Kidney (tissue), 14 donors: ENCODE data around the gene NLRC5. TPM values are rescaled to one million over a fixed set of nuclear protein-coding genes. Genes with fewer than 3 reads are reported as not detected.

Experiments used
- DNase-seq, 5 donors: peaks; one replicate each; pipeline ENCODE4 v3.0.0-alpha.2; 2013 to 2020
- FAIRE-seq: peaks from 2 replicates; lab custom pipeline; 2012; peaks lifted over from hg19 to GRCh38; lab: Jason Lieb, UNC
- H3K27ac ChIP-seq, 2 donors: one replicate each; pipeline ENCODE4 v1.7.0; 2013; ENCODE audit warnings: low read depth in 2 of 2, low read length in 2 of 2, inconsistent platforms in 1 of 2
- H3K27me3 ChIP-seq: one replicate; pipeline ENCODE4 v1.7.1; 2013; ENCODE audit warnings: low read length, inconsistent platforms; ENCODE audit not compliant: control insufficient read depth, insufficient read depth
- H3K36me3 ChIP-seq, 3 donors: one replicate each; pipeline versions ENCODE4 v1.7.0 to v1.7.1; 2013; ENCODE audit warnings: low read length in 3 of 3, control low read depth in 1 of 3, inconsistent platforms in 1 of 3; ENCODE audit not compliant: insufficient read depth in 3 of 3, control insufficient read depth in 2 of 3
- H3K4me1 ChIP-seq, 3 donors: one replicate each; pipeline versions ENCODE4 v1.7.0 to v1.7.1; 2013; ENCODE audit warnings: low read length in 3 of 3, inconsistent platforms in 1 of 3, low read depth in 1 of 3; ENCODE audit not compliant: control insufficient read depth in 2 of 3, insufficient read depth in 2 of 3
- H3K4me3 ChIP-seq, 3 donors: one replicate each; pipeline versions ENCODE4 v1.7.0 to v1.8.1; 2013; ENCODE audit warnings: low read length in 3 of 3, control low read depth in 1 of 3, inconsistent platforms in 1 of 3
- H3K9ac ChIP-seq, 3 donors: one replicate each; pipeline versions ENCODE4 v1.7.0 to v1.7.1; 2013; ENCODE audit warnings: low read length in 3 of 3, control low read depth in 1 of 3, inconsistent platforms in 1 of 3
- H3K9me3 ChIP-seq, 3 donors: one replicate each; pipeline versions ENCODE4 v1.7.0 to v1.7.1; 2013; ENCODE audit warnings: low read length in 3 of 3, control low read depth in 1 of 3, inconsistent platforms in 1 of 3; ENCODE audit not compliant: control insufficient read depth in 2 of 3, insufficient read depth in 1 of 3
- intact Hi-C: fragments of 100-400 bp; cut with DNase I; formaldehyde crosslinking; loops from one replicate; pipeline ENCODE4 v1.11.1; 2022
- polyA plus RNA-seq: library from polyadenylated mRNA; stranded (reverse); fragments of 350-450 nt; fragmentation: Illumina TruSeq; extraction: RNeasy Lipid Tissue Mini Kit (QIAGEN cat#74804); gene quantifications from one replicate; pipeline ENCODE4 v1.2.3, GENCODE V29; 2014; ENCODE audit warnings: low read depth, low replicate concordance; ENCODE audit not compliant: insufficient read depth
- total RNA-seq: library from RNA; stranded (reverse); fragmentation: NEBNext Ultra II Directional; extraction: Animal tissue kit (Norgen Biotek cat#: 25700); gene quantifications from one replicate; pipeline ENCODE4 v1.2.1, GENCODE V29; 2021
- TF ChIP-seq, protein P1 (sequence below): IDR thresholded peaks from 3 replicates; pipeline ENCODE4 v1.5.1; 2012; ENCODE audit warnings: mild to moderate bottlenecking, moderate library complexity, borderline replicate concordance; ENCODE audit not compliant: insufficient read depth; ENCODE audit errors: extremely low read depth
- donor health status: control.
- donor health status: control.
- donor health status: control.
- donor health status: control.
- donor health status: control.
- donor health status: DM: yes; HTN: yes; CAD: no.
- donor health status: Normal renal cell carcinoma (clear cell type).

The NLRC5 gene
- total and polyA plus RNA-seq, 2 donors from 2014 or later, result 7.1 to 55.6 TPM

DNA sequence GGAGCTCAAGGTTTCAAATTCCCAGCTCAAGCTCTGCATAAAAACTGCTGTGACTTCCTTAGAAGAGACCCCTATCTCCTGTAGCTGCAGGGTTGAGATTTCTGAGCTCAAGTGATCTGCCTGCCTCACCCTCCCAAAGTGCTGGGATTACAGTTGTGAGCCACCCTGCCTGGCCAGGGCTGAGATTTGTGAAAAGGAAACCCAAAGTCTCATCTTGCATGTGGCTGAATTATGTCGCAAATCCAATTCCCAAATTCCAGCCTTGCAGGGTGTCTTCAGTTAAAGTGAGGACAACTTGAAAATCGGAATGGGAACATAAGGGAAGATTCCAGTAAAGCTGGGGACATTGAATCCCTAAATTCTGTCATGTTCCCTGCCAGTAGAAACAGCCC, 41.8 kb upstream of the NLRC5 start:
- DNase-seq (peak in 2 of 5 donors; percentile 12 to 15), FAIRE-seq (no peak)
- no peak overlapping the region for H3K27ac ChIP-seq
- no peaks in the 10 kb centered on the region for H3K27me3 ChIP-seq
- H3K9me3 ChIP-seq, result no peaks in the 10 kb centered on the region
- H3K4me3 ChIP-seq, result no peak overlapping the region
- H3K9ac ChIP-seq, result no peak overlapping the region
- H3K36me3 ChIP-seq, result peaks cover 11 to 30% (median 23%) of the 10 kb centered on the region in 3 donors
- peaks cover 0 to 4% (median 3%) of the 10 kb centered on the region in 3 donors for H3K4me1 ChIP-seq
- intact Hi-C loops, result no loop called here
- TF ChIP-seq, protein P1, sequence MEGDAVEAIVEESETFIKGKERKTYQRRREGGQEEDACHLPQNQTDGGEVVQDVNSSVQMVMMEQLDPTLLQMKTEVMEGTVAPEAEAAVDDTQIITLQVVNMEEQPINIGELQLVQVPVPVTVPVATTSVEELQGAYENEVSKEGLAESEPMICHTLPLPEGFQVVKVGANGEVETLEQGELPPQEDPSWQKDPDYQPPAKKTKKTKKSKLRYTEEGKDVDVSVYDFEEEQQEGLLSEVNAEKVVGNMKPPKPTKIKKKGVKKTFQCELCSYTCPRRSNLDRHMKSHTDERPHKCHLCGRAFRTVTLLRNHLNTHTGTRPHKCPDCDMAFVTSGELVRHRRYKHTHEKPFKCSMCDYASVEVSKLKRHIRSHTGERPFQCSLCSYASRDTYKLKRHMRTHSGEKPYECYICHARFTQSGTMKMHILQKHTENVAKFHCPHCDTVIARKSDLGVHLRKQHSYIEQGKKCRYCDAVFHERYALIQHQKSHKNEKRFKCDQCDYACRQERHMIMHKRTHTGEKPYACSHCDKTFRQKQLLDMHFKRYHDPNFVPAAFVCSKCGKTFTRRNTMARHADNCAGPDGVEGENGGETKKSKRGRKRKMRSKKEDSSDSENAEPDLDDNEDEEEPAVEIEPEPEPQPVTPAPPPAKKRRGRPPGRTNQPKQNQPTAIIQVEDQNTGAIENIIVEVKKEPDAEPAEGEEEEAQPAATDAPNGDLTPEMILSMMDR, result no peak

DNA sequence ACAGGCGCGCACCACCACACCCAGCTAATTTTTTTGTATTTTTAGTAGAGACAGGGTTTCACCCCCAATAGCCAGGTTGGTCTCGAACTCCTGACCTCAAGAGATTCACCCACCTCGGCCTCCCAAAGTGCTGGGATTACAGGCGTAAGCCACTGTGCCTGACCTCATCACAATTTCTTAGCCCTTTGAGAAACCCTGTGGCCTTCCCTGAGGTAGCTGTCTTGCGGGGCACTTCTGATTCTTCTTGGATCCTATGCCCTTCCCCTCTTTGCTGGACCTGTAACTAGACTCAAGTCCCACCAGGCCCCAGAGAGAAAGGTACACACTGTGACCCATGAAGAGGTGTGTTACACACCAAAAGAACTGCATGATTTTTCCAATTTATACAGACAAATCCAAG, 41.1 kb upstream of the NLRC5 start:
- H3K4me3 ChIP-seq, result no peak overlapping the region
- peaks cover 0 to 4% (median 3%) of the 10 kb centered on the region in 3 donors for H3K4me1 ChIP-seq
- no peaks in the 10 kb centered on the region for H3K27me3 ChIP-seq
- intact Hi-C loops, result no loop called here
- H3K36me3 ChIP-seq, result peaks cover 9 to 23% (median 17%) of the 10 kb centered on the region in 3 donors
- no peak overlapping the region for H3K27ac ChIP-seq
- no peak for DNase-seq
- TF ChIP-seq, protein P1, result no peak
- no peak overlapping the region for H3K9ac ChIP-seq
- H3K9me3 ChIP-seq, result no peaks in the 10 kb centered on the region
- FAIRE-seq, result no peak

DNA sequence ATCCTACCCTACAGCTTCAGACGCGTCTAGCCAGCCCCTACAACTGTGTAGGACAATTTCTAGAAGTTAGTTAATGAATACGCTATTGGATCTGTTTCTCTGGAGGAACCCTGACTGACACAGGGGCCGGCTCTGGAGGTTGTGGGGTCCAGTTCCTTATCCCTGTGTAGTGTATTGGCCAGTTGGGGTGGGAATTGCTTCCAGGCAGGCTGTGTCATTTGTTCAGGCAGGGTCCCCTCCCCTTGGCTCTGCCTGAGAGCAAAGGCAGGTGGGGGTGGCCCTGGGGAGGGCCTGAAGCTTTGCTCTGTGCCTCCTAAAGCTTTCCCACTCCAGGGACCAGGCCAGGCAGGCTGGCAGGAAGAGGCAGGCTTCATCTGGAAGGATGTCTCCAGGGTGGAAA, 39.3 kb upstream of the NLRC5 start:
- Histone ChIP-seq H3K27ac (no peak overlapping the region), H3K27me3 (no peaks in the 10 kb centered on the region), H3K9me3 (no peaks in the 10 kb centered on the region), H3K4me1 (peaks cover 0 to 4% (median 0%) of the 10 kb centered on the region in 3 donors), H3K4me3 (no peak overlapping the region), H3K9ac (no peak overlapping the region), H3K36me3 (peaks cover 1 to 5% (median 4%) of the 10 kb centered on the region in 3 donors)
- TF ChIP-seq, protein P1, result no peak
- FAIRE-seq, result no peak
- no peak for DNase-seq
- intact Hi-C loops, result no loop called here

DNA sequence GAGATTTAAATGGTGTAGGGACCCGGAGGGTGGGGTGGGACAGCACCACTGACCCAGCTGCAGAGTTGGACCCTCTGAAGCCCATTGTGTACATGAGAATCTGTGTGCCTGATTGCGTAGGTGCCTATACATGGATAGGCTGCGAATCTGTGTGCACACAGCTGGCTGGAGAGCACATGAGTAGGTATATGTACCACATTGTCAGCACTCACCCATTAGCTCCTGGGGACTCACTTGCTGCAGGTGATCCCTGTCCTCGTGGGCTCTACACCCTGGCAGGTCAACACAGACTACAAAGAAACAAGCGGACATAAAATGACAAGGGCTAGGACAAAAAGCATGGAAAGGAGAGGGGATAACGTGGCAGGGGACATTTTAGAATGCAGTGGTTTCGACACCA, 38.9 kb upstream of the NLRC5 start:
- H3K27ac ChIP-seq, result no peak overlapping the region
- no peaks in the 10 kb centered on the region for H3K27me3 ChIP-seq
- intact Hi-C loops, result no loop called here
- FAIRE-seq (no peak), DNase-seq (no peak)
- H3K4me1 ChIP-seq, result peaks cover 0 to 4% (median 0%) of the 10 kb centered on the region in 3 donors
- H3K9ac ChIP-seq, result no peak overlapping the region
- H3K4me3 ChIP-seq, result no peak overlapping the region
- H3K9me3 ChIP-seq, result no peaks in the 10 kb centered on the region
- peaks cover 0 to 2% (median under 1%) of the 10 kb centered on the region in 3 donors for H3K36me3 ChIP-seq
- TF ChIP-seq, protein P1, result no peak
